NCI-H1105 treated with DMSO at 0.1 percent for 48 hours (cell line): Measurements from ENCODE around the gene TBXA2R.
A peak's percentile ranks its signal among the peaks of the same experiment; 100 is the strongest.

ENCODE experiments used
- DNase-seq: peaks from one replicate; lab custom pipeline; 2025; lab: John Stamatoyannopoulos, UW

The TBXA2R gene

DNA sequence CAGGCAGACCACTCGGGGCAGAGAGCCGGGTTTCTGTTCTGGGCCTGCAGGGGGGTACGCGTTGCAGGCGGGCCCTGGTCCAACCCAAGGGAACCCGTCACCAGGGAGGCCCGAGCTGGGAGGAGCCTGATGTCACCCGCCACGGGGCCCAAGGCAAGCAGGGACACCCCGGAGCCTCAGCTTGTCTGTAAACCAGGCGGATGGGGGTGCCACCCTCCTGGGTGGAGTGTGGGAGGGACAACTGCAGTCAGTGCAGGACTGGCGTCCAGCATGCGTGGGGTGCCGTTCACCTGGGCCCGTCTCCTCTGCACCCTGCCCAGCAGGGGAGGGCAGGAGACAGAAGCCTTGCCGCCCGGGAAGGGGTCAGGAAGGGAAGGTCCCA, 12.9 kb upstream of the TBXA2R start:
- DNase-seq: no peak

DNA sequence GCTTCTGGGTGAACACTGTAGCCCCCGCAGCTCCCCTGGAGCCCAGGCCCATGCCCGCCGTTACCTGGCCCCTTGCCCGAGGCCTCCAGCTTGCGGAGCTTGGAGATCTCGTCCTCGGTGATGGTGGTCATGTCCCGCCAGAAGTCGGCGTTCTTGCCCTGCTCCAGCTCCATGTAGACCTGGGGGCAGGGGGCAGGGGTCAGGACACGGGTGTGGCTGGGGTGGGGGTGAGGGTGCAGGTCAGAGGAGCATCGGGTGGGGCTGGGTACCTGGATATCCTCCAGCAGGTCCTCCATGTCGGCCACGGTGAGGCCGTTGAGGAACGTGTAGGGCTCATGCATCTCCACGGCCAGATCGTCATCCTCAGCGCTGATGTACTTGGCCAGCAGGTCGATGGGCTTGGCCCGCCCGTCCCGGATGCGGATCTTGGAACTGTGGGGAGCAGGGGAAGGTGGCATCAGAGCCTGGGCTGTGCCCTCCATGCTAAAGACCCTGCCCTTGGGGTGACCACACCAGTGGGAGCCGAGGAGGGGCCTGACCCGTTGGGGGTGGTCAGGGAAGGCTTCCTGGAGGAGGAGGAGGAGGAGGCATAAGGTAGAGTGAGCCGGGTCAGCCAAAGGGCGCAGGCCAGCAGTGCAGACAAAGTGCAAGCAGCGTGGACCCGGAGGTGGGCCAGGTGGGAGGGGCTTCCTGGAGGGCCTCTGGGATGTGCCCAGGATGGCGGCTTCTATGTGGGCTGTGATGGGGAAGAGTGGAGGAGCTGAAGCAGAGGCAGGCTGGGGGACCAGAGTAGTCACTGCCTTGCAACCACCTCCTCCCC, 12.3 kb upstream of the TBXA2R start:
- no peak for DNase-seq

DNA sequence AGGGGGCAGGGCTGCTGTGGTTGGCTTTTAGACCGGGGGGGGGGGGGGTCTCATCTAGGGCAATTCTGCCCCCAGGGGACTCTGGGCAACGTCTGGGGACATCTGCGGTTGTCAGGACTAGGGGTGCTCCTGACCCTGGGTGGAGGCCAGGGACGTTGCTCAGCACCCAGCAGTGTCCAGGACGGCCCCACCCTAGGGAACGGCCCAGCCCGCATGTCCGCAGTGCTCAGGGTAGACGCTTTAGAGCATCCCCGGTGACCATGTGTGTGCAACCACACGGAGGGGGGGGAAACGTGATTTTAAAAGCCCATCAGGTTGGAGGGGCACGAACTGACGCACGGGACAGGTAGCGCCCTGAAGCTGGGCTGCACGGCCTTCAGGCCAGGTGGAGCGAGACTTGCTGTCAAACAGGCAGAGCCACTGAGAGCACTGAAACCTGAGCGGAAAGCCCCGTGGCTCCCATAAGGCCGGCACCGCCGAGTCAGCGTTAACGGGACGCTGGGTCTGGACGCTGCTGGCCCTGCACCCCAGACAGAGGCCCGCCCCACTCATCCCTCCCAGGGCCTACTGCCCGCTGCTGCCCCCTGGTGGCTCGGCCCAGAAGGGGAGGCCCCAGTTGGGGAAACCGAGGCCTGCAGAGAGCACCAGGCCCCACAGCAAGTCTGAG, 11.6 kb upstream of the TBXA2R start:
- no peak for DNase-seq

DNA sequence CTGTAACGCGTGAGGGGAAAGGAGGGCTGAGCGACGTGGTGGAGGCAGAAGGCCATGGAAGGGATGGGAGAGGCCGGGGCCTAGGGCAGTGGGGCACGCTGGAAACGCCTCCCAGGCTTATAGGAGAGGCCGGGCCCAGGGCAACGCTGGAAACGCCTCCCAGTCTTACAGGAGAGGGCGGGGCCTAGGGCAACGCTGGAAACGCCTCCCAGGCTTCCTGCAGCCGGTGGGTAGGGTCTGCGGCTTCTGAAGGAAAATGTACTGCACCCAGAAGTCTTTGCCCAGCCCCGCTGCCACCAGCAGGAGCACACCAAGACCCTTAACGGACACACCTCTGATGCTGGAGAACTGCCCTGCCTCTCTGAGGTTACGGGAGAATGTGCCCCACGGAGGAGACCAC, 10.8 kb upstream of the TBXA2R start:
- no peak for DNase-seq

DNA sequence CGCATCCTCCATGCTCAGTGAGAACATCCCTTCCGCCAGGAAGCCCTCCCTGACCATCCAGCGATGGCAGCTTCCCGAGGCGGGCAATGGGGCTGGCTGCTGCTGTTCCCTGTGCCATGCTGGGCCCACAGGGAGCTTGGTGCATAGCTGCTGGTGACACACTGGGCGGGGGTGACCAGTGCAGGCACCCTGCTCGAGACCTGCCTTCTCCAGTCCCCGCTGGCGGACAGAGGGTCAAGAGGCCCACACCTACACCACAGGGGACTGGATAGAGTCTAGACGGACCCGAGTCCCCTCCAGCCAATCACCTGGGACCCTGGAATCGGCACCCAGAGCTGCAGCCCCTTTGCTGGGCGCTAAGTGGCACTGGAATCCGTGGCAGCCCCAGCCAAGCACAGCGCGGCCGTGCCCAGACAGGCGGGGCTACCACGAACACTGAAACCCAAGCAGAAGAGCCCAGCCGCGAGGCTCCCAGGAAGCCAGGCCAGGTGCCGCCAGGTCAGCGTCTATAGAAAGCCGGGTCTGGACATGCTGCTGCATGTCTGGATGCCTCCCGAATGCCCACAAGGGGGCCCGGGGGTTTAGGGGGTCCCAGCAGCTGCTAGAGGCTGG, 9.0 kb upstream of the TBXA2R start:
- DNase-seq: no peak

DNA sequence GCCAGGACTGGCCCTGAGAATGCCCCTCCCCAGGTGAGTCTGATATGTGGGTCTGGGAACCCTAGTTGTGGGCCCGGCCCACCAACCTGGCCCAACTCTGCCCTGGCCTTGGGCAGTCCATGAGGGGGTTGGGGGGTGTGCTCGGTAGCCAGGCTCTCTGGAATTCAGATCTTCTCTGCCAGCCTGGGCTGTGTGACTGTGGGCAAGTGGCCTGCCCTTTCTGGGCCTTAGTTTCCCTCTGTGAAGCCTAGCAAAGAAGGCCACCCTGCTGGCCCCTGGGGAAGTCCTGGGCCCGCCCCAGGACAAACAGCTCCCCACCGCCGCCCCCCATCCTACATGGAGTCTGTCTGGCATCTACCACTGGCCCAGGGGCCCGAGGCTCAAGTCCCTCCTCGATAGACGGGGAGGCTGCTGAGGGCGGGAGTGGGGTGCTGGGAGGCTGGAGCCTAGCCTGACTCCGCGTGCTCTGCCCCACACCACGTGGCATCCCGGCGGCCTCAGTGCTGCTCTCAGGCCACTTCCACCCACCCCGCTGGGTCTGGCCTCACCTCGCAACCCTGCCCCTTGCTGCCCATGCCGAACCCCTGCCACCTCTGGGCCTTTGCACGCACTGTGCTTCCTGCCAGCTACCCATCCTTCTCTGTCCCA, 8.3 kb upstream of the TBXA2R start:
- no peak for DNase-seq

DNA sequence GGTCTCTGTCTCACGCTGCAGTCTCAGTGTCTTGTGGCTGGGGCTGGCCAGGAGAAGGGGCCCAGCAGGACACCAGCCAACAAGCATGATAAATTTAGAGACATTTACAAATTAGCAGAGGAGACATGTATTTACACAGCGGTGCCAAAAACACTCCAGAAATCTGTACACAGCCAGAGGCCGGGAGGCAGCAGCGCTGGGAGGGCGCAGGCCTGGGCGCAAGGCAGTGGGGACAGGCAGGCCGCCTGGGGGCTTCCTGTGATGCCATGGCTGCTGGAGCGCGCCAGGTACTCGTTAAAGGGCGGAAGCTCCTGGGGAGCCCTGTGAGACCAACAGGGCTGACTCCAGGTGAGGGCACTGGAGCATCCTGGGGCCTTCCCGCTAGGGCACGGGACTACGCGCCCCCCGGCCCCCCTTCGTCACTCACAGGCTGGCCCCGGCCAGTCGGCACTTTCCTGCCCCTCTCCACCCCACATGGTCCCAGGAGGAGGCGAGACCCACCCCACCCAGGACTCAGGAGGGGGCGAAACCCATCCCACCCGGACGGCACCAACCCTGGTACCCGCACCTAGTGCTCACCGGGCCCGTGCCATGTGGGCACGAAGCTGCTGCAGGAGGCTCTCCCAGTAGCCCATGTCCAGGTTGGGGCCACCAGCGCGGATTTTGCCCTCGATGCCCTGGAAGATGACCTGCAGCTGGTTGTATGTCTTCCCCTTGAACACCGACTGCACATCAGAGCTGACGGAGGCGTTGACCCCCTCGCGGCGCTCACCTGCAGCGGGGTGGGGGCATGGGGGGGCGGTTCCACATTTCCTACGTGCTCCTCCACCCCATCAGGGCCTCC, 7.4 kb upstream of the TBXA2R start:
- no peak for DNase-seq

DNA sequence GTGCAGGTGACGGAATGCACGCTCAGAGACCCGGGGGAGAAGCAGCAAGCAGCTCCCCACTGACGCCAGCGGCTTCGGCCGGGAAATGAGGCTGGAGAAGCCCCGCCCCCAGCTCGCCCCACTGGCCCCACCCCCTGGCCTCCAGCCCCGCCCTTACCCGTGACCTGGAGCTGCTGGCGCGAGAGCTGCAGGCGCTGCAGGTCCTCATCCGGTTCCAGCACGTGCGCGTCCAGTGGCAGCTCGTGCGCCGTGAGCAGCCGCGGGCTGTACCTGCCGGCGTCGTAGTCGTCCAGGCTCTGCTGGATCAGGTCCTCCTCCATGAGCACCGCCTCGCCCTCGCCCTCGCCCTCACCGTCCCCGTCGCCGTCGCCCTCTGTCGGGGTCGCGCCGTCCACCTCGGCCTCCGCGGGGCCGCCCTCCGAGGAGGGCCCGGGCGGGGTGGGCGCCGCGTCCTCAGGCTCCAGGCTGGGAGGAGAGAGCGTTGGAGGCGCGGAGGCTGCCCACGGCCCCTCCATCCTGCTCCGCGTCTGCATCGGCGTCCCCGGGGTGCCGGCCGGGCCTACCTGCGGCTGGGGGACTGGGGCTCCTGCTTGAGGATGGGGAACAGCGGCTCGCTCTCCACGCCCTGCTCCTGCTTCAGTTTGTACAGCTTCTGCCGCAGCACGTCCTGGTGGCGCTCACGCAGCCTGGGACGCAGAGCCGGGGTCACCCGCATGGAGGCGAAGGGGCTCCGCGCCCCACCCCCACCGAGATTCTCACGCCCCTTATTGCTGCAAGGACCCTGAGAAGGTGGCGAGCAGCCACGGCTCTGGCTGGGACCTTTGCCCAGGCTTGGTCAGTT, 6.4 kb upstream of the TBXA2R start:
- DNase-seq: no peak

DNA sequence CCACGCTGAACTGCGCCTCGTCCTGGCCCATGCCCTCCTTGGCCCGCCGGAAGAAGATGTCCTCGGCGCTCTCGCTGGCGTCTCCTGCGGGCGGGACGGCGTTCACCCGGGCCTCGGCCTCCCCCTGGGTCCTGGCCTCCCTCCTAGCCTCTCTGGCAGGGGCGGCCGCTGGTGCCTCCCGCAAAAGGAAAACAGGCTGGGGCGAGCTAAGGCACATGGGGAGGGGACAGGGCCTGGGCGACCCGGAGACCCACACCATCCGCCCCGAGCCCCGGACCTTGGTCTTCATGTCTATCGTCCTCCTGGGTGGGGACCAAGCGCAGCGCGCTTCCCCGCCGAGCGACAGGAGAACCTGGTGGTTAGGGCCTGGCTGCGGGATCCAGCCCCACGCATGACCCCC, 5.7 kb upstream of the TBXA2R start:
- no peak for DNase-seq

DNA sequence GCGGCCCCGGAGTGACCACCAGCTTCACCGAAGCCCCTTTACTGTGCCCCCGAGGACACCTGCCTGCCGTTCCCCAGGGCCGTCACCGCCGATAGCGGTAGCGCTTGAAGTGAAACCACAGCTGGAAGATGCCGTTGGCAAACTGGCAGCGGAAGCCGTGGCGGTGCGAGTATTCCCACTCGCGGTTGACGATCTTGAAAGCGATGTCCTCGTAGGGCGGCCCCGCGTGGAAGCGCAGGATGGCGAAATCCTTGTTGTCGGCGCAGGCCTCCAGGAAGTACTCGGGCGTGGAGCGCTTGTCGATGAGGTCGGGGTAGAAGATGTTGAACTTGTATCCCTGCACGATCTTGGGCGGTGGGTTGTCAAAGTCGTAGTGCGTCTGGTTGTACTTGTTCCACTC, 5.2 kb upstream of the TBXA2R start:
- no peak for DNase-seq

DNA sequence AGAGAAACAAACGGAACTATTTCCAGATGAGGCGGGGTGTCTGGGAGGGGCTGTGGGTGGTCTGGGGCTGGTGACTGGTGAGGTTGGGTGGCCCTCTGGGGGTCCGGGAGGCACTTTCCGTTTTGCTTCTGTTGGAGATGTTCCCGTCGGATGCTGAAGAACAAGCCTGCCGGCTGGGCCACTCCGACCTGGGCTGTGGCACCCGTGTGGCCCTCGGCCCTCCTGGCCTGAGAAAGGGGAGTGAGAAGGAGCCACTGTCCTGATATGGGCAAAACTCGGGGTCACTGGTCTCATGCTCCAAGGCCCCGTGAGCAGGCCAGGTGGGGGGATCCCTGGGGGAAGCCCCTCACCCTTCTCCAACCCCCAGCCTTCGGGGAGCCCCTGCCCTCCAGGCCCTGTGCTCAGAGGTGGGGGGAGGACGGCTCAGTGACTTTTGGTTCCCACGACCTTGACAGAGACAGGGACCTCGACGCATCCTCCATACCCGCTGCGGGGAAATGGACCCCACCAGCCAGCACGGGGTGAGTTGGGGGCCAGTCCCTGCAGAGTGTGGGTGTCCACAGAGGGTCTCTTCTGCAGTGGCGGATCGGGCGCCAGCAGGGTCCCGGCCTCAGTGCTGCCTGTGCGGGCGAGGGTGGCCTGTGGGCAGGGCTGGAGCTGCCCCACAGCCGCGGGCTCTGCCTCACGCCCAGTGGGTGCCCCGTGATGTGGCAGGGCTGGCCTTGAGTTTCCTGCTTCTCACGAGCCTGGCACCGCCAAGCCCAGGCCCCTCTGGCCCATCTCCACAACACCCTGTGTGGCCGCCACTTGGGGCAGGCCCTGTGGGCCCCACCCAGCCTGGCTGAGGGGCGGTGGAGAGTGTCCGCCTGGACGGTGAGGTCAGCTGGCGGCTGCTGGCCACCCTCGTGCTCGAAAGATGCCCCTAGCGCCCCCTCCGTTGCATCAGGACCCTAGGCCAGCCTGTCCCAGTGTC, 4.4 kb upstream of the TBXA2R start:
- no peak for DNase-seq

DNA sequence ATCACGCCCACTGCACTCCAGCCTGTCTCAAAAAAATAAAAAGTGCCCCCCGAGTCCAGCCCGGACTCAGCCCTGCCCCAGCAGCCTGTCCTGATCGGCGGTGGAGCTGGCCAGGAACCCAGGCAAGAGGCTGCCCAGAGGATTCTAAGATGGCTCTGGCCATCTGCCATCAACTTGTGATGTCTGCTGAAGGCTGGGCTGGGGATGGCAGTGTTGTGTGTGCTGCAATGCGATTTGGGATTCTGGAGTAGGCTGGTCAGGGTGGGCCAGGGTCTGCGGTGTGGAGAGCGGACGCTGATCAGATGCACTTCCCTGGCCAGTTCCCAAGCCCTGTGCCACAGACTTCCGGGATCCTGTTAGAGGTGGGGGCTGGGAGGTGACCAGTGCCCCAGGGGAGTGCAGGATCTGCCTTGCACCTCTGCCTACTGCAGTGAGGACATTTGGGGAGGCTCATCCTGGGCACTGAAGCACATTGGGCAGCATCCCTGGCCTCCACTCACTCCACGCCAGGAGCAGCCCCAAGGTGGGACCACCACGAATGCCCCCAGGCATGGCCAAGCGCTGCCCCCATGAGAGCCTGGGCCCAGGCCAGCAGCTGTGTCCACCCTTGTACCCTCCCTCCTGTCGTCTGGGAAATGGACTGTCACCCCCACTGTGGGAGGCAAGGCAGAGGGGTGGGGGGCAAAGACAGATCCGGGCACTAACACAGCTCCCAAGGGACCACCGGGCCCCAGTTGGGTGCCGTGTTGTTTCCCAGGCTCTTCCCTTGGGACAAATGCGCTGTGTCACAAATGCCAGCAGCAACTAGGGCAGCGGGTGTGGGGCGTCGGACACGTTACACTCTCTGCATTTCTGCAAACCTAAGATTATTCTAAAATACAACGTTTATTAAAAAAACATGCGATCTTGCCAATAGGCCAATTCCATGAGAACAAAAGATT, 3.4 kb upstream of the TBXA2R start:
- DNase-seq: no peak

DNA sequence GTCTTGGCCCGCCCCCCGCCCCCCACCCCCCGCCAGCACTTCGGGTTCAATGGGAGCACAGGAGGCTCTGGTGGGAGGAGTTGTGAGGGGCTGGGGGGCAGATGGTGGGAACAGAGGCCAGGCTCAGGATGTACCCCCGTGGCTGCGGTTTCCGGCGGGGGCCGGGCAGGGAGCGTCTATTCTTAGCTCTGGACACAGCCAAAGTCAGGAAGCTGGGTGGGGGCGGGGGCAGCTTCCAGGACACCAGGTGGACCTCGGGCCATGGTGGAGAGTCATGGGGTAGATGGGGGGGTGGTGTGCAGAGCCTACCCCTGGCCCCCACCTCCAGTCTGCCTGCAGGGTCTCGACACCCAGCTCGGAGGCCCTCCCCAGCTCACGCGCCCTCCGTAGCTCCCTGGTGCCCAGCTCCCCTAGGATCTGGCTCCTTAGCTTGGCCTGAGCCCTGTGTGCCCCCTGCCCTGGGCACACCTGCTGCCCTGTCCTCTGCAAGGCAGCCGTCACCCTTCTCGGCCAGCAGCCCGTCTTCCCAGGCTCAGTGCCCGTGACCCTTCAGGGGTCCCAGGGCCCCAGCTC, 2.2 kb upstream of the TBXA2R start:
- DNase-seq: no peak

DNA sequence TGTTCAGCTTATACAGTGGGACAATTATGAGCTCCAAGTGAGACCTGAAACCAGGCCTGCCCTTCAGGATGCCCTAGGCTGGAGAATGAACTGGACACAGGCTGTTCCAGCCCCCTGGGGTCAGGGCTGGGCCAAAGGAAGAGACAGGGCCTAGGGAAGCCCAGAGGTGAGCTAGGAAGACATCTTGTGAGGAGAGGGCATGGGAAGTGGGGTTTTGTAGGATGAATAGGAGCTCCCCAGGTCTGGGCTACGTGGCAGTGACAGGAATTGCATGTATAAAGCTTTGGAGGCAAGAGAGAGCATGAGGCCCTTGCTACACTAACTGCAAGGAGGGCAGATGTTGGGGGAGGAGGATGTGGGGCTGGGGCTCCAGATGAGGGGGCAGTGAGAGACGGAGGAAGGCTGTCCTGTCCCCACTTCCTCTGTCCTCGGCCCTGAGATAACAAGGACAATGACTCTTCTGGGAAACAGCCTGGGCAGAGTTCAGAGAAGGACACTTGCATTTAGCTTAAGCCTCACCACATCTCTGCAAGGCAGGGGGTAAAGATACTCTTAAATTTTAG, 1.5 kb upstream of the TBXA2R start:
- no peak for DNase-seq

DNA sequence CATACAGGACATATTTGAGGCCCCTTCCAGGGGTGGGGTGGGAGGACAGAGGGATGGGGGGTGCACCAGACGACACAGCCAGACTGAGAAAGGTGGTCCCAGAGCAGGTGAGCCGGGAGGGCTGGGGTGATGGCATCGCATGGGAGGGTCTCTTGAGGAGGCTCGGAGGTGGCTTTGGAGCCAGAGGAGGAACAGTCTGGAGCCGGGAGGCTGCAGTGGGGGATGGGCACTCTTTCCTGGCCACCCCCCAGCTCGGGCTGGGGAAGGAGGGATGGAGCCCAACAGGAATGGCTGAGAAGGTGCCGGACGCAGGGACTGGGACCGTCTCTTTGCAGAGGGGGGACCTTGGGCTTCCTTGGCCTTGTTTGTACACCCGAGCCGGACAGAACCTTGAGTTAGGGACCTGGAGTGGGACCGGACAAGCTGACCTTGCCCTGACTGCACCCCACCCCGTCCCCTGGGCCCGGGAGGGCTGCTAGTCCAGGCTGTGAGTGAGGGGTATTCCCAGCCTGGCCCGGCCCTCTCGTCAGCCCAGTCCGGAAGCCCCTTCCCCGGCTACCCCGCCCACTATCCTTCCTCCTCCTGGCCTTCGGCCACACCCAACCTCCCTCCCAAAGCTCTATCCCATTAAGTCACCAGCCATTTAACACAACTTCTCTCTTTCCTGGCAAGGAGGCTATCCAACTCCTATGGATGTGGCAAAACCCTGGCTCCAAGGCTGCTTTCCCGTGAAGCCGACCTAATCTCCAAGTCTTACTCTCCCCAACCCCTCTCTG, 816 bp upstream of the TBXA2R start:
- no peak for DNase-seq

DNA sequence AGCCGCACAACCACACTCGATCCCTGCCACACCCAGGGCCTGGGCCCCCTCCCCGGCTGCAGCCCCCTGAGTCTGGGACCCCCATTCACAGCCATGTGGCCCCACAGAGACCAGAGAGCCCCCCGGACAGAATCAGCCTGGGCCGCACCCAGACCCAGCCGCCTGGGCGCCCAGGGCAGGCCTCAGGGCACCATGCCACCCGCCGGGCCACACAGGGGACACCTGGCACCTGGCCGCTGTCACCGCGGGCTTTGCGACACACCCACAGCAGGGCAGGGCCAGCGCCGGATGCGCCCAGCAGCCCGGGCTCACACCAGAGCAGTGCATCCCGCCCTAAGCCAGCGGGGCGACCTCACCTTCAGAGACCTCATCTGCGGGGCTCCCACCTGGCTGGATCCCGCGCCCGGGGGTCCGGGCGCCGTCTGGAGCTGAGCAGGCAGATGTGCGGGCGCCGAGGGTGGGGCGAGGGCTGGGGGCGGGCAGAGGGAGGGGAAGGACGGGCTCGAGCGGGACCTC, 443 bp downstream of the TBXA2R start:
- peak; percentile 38 for DNase-seq

DNA sequence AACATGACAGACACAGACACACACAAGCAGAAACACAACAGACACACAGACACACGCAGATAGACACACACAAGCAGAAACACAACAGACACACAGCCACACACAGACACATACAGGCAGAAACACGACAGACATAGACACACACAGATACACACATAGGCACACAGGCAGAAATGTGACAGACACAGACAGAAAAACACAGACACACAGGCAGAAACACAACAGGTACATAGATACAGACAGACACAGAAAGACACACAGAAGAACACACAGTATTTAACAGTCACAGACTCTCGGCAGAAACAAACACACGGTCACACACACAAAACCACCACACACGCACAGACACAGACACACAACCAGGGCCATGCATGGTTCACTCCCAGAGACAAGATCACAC, 905 bp downstream of the TBXA2R start:
- no peak for DNase-seq
